A673 (cell line): ENCODE results near the gene WNK1.

ENCODE experiments used
- CTCF ChIP-seq: fragments of 300-800, 200-600 bp; sonication (generic); conservative IDR thresholded peaks from 2 replicates; pipeline ENCODE4 v1.5.1; 2017; ENCODE audit warnings: low read depth, mild to moderate bottlenecking, antibody characterized with exemption, low read length, moderate library complexity, mixed read lengths
- EZH2 ChIP-seq: fragments of 200-600 bp; sonication (generic); IDR thresholded peaks from 2 replicates; pipeline ENCODE4 v1.6.1; 2017; ENCODE audit warnings: borderline replicate concordance, low read depth, mild to moderate bottlenecking, mixed read lengths, antibody characterized with exemption, low read length; ENCODE audit not compliant: poor library complexity, severe bottlenecking

GRCh38 chr12:837548-837947 is 85.2 kb downstream of the WNK1 start:
- TF ChIP-seq CTCF (no peak), EZH2 (no peak)
